Kasumi-1 (cell line): Measurements from ENCODE around the gene CLDN1.
"Not testable (repeated sequence)": the region's sequence is repeated elsewhere in the genome, so short reads cannot be mapped to it uniquely, and the experiment has no call there.

Source experiments
- DNase-seq, 2 experiments: peaks; one replicate each; lab custom pipeline; 2025; lab: John Stamatoyannopoulos, UW

Gene CLDN1

DNA sequence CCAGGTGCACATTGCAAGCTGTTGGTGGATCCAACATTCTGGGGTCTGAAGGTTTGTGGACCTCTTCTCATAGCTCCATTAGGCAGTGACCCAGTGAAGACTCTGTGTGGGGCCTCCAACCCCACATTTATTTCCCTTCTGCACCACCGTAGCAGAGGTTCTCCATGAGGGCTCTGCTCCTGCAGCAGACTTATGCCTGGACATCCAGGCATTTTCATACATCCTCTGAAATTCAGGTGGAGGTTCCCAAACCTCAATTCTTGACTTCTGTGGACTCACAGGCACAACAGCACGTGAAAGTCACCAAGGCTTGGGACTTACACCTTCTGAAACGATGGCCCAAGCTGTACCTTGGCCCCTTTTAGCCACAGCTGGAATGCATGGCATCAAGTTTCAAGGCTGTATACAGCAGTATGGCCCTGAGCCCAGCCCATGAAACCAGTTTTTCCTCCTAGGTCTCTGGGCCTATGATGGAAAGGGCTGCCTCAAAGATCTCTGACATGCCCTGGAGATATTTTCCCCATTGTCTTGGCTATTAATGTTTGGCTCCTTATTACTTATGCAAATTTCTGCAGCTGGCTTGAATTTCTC lies 30.2 kb downstream of the CLDN1 start:
- DNase-seq: no peak

DNA sequence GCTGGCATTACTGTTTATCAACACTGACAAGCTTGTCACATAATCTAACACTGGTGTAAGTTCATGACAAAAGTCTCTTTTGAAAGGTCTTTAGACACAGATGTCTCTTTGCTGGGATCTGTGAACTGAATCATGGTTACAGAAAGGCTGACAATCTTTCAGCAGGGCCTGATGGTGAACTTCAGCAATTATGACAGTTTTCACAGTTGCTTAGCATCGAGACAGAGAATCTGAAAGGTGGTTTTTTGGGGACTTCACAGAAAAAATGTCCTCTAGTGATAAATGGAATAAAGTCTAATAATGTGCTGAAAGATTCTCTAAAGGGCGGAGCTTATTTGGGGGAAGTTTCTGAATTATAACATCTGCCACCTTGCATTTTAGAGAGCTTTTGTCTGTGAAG lies 32.3 kb downstream of the CLDN1 start:
- no peak for DNase-seq

DNA sequence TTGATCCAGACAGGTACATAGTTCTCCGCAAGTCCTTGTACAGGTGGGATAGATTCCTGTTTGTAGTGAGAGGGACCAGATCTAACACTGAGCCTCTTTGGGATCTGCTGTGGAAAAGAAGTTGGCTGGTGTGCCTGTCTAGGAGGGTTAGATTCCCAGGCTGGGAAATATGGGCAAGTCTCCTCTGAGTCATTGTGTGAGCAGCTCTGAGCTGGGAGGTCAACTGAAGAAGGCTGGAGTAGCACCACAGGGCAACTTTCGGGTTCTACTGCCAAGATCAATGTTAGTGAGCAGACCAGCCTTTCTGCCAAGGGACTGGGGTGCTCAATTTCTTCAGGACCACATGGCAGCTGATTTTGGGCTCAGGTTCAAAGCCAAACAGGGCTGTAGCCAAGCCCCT lies 33.4 kb downstream of the CLDN1 start:
- no peak for DNase-seq

GRCh38 chr3:190286014-190286413 lies 36.2 kb downstream of the CLDN1 start:
- DNase-seq: no peak

- peak; percentile 29 to 31 for DNase-seq
Measured at GRCh38 chr3:190281308-190282051, 40.8 kb downstream of the CLDN1 start.

GRCh38 chr3:190279690-190280089 lies 42.6 kb downstream of the CLDN1 start:
- no peak for DNase-seq

- DNase-seq: no peak
Measured at GRCh38 chr3:190272747-190273146, 49.5 kb downstream of the CLDN1 start.

- no peak for DNase-seq
Measured at GRCh38 chr3:190269101-190269500, 53.1 kb downstream of the CLDN1 start.

DNA sequence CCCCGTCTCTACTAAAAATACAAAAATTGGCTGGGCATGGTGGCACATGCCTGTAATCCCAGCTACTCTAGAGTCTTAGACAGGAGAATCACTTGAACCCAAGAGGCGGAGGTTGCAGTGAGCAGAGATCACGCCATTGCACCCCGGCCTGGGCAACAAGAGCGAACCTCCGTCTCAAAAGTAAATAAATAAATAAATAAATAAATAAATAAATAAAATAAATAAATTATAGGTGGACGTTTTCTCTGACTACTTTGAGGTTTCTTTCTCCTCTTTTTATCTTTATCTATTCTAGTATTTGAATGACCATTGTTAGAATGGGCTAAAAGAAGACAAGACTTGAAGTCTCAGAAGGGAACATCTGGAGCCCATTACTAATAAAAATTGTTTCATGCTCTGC lies 54.8 kb downstream of the CLDN1 start:
- DNase-seq: not testable (repeated sequence)

DNA sequence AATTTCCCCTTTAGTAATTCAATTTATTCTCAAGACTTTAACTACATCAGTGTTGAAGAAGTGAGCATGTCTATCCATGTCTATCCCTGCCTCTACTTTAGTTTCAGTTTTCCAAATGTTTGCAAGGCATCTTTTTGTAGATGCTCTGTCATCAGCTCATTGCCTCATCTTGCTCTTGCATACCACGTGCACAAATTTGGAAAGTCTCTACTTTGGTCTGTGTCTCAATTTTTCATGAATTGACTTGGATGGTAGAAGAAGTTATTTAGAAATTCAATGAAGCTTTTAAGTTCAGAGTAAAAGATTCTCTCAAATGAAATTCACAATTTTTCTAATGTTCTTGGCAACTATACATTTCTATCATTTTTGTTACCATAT lies 55.3 kb downstream of the CLDN1 start:
- no peak for DNase-seq

DNA sequence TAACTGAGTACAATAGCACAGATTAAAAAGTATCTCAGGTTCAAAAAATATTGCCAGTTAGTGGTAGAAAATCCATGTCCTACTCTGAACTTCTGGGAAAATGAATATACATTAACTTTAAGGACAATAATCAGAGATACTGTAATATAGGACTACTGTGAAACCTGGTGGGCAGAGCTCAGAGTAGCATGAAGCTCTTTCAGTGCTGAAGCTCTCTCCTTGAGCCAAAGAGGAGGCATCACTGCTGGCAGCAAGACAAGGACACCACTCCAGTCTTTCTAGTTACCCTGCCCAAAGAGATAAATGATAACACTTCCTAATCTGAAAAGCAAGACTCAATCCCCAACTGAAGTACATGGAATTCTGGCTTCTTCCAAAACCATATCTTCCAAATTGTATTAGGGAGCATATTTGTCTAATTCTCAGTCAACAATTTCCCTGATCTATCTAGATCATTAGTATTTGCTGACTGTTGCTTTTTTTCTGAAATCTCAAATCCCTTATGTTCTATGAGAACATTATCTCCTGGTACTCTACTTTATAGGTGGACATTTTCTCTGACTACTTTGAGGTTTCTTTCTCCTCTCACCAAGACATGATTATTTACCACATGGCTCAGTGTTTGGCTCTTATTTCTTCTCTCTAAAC lies 55.9 kb downstream of the CLDN1 start:
- no peak for DNase-seq

GRCh38 chr3:190265796-190266195 lies 56.5 kb downstream of the CLDN1 start:
- no peak for DNase-seq

DNA sequence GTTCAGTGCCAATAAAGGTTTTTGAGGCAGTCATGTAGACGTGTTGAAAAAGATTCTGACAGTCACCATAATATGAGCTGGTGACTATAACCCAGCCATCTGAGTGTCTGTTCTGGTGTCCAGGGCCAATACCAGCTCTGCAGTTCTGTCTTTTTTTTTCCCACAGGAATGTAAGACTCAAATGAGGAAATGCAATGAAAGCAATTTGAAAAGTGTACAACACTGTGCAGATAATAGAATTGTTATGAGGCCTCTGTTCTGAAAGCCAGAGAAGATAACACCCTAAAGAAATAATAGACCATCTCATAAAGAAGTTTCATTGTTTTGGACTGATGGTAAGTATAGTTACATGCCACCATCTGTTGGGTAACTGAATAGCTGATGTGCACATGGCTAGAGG lies 57.1 kb downstream of the CLDN1 start:
- DNase-seq: no peak

DNA sequence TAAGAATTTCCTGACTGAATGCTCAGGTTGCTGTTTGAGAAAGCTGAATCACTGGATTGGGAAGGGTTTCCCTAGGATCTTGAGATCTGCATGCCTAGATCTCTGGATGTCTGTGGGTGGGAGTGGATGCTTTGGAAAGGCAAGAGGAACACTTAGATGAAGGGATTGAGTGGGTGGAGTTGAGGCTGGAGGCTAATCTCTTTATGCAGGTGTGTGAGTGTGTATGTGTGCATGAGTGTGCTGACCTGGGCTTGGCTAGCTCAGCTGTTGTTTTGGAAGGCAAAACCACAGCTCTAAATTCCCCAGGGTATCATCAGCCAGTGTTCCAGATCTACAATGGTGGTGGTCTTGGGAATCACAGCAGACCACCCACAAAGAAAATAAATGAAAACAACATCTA lies 60.5 kb downstream of the CLDN1 start:
- DNase-seq: no peak

DNA sequence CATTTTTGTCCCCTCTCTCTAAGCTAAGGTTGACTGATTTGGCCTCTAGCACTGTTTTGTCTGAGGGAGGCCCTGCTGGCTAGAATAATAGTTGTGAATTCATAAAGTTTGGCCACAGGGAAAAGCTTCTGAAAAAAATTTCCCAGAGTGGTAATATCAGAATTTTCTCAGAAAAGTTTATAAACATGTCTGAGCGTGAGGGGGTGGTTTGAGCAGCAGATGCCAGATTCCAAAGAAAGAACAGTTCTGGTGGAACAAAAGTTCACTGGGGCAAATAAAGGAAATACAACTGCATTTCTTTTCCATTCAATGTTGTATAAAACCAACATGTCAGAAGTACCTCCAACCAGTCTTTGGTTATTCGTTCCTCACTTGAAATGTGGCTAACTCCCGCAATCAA lies 61.2 kb downstream of the CLDN1 start:
- DNase-seq: no peak

DNA sequence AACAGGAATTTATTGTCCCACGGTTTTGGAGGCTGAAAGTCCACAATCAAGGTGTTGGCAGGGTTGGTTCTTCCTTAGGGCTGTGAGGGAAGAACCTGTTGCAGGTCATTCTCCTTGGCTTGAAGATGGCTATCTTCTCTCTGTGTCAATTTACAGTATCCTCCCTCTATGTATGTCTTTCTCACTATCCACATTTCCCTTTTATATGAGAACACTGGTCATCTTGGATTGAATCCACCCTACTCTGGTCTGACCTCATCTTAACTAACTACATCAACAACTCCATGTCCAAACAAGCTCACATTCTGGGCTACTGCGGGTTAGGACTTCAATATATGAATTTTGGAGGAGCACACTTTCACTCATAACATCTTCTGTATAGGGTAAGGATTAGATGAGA lies 61.9 kb downstream of the CLDN1 start:
- no peak for DNase-seq

GRCh38 chr3:190258634-190259033 lies 63.6 kb downstream of the CLDN1 start:
- DNase-seq: no peak
